Activated naive CD4-positive, alpha-beta T cell treated with anti-CD3 and anti-CD28 coated beads, Interleukin-2, amount 10 ng/mL, durations not matched to agents 7 days and 5 days (primary cell): ENCODE results near the gene EPG5.

Experiments used
- CTCF ChIA-PET: fragments of 350-600 bp; sonication (Branson Sonifier 250); formaldehyde crosslinking; loops from one replicate; lab custom pipeline; 2021; ENCODE audit warnings: antibody characterized with exemption; lab: Charles Lee
- DNase-seq: peaks from one replicate; pipeline ENCODE4 v3.0.0-alpha.2; 2020
- H3K27ac Mint-ChIP-seq: one replicate; pipeline ENCODE4 v1.8.0; 2021; ENCODE audit warnings: mild to moderate bottlenecking, moderate library complexity, mixed read lengths
- H3K27me3 Mint-ChIP-seq: one replicate; pipeline ENCODE4 v1.8.0; 2021; ENCODE audit warnings: mild to moderate bottlenecking, mixed read lengths
- H3K36me3 Mint-ChIP-seq: one replicate; pipeline ENCODE4 v1.8.0; 2021; ENCODE audit warnings: mixed read lengths
- H3K4me1 Mint-ChIP-seq: one replicate; pipeline ENCODE4 v1.8.0; 2021; ENCODE audit warnings: mixed read lengths
- H3K4me3 Mint-ChIP-seq: one replicate; pipeline ENCODE4 v1.8.0; 2021; ENCODE audit warnings: mild to moderate bottlenecking, moderate library complexity, mixed read lengths
- H3K9me3 Mint-ChIP-seq: one replicate; pipeline ENCODE4 v1.8.0; 2021; ENCODE audit warnings: mixed read lengths

Gene EPG5

DNA sequence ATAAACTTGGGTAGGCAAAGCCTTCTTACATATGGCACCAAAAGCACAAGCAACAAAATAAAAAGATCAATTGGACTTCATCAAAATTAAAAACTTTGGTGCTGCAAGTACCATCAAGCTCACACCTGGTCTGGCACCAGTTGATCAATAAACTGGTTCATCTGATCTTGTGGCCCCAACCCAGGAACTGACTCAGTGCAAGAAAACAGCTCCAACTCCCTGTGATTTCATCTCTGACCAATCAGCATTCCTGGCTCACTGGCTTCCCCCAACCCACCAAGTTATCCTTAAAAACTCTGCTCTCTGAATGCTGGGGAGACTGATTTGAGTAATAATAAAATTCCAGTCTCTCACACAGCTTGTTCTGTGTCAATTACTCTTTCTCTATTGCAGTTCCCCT, 8.4 kb downstream of the EPG5 start:
- Mint-ChIP-seq H3K4me3 (no peak overlapping the region), H3K9me3 (no peaks in the 10 kb centered on the region), H3K27me3 (no peaks in the 10 kb centered on the region), H3K4me1 (peaks cover 34% of the 10 kb centered on the region), H3K36me3 (peaks cover 40% of the 10 kb centered on the region), H3K27ac (no peak overlapping the region)
- CTCF ChIA-PET: no interaction called here
- DNase-seq: no peak

DNA sequence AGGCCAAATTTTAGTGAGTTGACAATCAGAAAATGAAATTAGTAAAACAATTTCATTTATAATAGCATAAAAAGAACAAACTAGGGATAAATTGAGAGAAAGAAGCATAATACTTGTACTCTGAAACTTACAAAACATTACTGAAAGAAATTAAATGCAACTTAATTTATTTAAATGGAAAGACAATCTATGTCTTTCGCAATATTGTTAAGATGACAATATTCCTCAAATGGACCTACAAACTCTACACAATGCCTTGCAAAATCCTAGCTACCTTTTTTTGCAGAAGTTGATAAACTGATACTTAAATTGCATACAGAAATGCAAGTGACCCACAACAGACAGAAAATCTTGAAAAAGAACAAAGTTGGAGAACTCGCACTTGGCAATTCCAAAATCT, 9.1 kb downstream of the EPG5 start:
- CTCF ChIA-PET: no interaction called here
- Mint-ChIP-seq H3K4me3 (no peak overlapping the region), H3K4me1 (peaks cover 27% of the 10 kb centered on the region), H3K27me3 (no peaks in the 10 kb centered on the region), H3K36me3 (peaks cover 41% of the 10 kb centered on the region), H3K9me3 (no peaks in the 10 kb centered on the region), H3K27ac (no peak overlapping the region)
- DNase-seq: no peak

DNA sequence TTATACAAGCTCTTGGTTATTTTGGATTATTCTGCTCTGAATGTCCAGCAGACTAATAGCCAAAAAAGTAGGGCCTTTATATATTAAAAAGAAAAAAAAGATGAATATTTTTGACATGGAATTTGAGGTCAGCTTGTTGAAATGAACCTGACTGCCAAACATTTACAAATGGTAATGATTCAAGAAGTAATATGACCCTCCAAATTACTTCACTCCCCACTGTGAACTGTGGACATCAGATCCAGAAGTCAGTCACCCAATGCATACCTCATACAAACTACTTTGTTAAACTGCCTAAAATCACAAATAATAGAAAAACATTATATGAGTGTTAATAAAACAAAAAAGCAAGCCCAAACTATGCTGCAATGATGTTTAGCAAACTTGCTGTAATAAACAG, 10.0 kb downstream of the EPG5 start:
- Mint-ChIP-seq H3K4me3 (no peak overlapping the region), H3K27me3 (no peaks in the 10 kb centered on the region), H3K9me3 (no peaks in the 10 kb centered on the region), H3K36me3 (peaks cover 39% of the 10 kb centered on the region), H3K27ac (no peak overlapping the region), H3K4me1 (peaks cover 18% of the 10 kb centered on the region)
- DNase-seq: no peak
- CTCF ChIA-PET: no interaction called here

GRCh38 chr18:45954070-45954934, 12.8 kb downstream of the EPG5 start:
- peaks cover 10% of the 10 kb centered on the region for H3K4me1 Mint-ChIP-seq
- DNase-seq: no peak
- no peaks in the 10 kb centered on the region for H3K9me3 Mint-ChIP-seq
- peaks cover 45% of the 10 kb centered on the region for H3K36me3 Mint-ChIP-seq
- no peaks in the 10 kb centered on the region for H3K27me3 Mint-ChIP-seq
- H3K4me3 Mint-ChIP-seq: no peak overlapping the region
- H3K27ac Mint-ChIP-seq: no peak overlapping the region
- CTCF ChIA-PET: no interaction called here

DNA sequence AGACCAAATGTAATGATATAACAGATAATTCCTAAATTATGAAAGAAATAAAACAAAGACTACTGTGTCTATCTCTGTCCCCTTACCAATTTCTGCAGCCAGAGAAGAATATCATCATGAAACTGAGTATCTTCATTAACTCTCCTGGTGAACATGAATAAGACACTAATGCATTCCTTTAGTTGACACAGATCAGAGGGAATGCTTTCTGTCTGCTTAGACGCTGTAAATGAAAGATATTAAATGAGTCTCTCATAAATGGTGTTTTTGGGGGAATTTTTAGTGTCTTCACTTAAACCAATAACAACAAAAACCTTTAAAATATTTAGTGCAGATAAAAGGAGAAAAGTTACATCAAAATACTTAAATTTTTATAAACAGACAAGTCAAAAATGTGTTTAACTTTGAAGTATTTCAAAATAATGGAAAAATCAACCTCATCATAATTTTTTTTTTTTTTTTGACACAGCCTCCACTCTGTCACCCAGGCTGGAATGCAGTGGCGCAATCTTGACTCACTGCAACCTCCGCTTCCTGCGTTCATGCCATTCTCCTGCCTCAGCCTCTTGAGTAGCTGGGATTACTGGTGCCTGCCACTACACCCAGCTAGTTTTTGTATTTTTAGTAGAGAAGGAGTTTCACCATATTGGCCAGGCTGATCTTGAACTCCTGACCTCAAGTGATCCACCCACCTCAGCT, 16.0 kb downstream of the EPG5 start:
- H3K36me3 Mint-ChIP-seq: peaks cover 66% of the 10 kb centered on the region
- no peaks in the 10 kb centered on the region for H3K9me3 Mint-ChIP-seq
- DNase-seq: no peak
- CTCF ChIA-PET: interaction anchor here (1.1 kb wide), 1 partner anchor 71 kb away, joined by 5 read pairs; no protein-coding TSS in a partner anchor
- no peak overlapping the region for H3K27ac Mint-ChIP-seq
- no peaks in the 10 kb centered on the region for H3K27me3 Mint-ChIP-seq
- no peaks in the 10 kb centered on the region for H3K4me1 Mint-ChIP-seq
- no peak overlapping the region for H3K4me3 Mint-ChIP-seq

DNA sequence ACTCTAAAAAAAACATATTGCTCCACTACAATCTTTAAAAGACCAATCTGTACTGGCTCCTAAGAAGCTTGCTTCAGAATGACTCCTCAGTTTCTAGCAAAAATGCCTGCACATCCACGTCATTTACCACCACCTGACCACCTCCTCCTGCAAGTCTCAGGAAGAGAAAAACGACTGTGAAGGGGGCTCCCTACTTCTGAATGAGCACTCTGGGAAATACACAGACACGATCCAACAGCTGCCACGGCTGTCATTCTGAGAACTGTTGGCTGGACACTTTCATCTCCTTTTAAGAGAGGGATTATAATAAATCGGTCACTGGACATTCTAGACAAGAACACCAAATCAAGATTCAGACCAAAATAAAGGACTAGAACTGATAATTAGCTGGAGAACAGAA, 21.5 kb downstream of the EPG5 start:
- no peak overlapping the region for H3K4me3 Mint-ChIP-seq
- no peak for DNase-seq
- H3K4me1 Mint-ChIP-seq: no peaks in the 10 kb centered on the region
- no peak overlapping the region for H3K27ac Mint-ChIP-seq
- H3K36me3 Mint-ChIP-seq: peaks cover 68% of the 10 kb centered on the region
- CTCF ChIA-PET: no interaction called here
- no peaks in the 10 kb centered on the region for H3K27me3 Mint-ChIP-seq
- H3K9me3 Mint-ChIP-seq: no peaks in the 10 kb centered on the region

- CTCF ChIA-PET: no interaction called here
- DNase-seq: no peak
- Mint-ChIP-seq H3K4me1 (peaks cover 5% of the 10 kb centered on the region), H3K36me3 (peaks cover 66% of the 10 kb centered on the region), H3K4me3 (no peak overlapping the region), H3K27ac (no peak overlapping the region), H3K9me3 (no peaks in the 10 kb centered on the region), H3K27me3 (no peaks in the 10 kb centered on the region)
Measured at GRCh38 chr18:45940724-45941123, 26.4 kb downstream of the EPG5 start.

DNA sequence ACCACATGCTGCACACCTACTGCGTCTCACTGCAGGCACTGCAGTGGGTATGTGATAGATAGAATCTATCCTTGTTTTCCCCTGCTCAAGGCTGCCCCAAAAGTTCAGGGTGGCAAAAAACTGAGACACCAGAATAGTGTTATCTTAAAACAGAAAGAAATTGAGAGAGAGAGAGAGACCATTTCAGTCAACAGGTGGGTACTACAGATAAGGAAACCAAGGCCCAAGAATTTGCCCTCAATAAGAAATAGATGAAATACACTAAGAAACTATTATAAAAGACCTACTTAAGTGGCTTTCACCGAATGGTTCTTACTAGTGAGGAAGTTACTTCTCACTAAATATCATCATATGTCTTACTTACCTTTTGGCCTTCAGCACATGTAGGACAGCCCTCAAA, 27.9 kb downstream of the EPG5 start:
- Mint-ChIP-seq H3K27ac (no peak overlapping the region), H3K36me3 (peaks cover 56% of the 10 kb centered on the region), H3K27me3 (no peaks in the 10 kb centered on the region), H3K9me3 (no peaks in the 10 kb centered on the region), H3K4me3 (no peak overlapping the region), H3K4me1 (peaks cover 5% of the 10 kb centered on the region)
- no peak for DNase-seq
- CTCF ChIA-PET: interaction anchor here (0.7 kb wide), 1 partner anchor 14 kb away, joined by 3 read pairs; no protein-coding TSS in a partner anchor

- H3K9me3 Mint-ChIP-seq: no peaks in the 10 kb centered on the region
- no peak overlapping the region for H3K27ac Mint-ChIP-seq
- no peak overlapping the region for H3K4me3 Mint-ChIP-seq
- H3K36me3 Mint-ChIP-seq: peaks cover 51% of the 10 kb centered on the region
- CTCF ChIA-PET: no interaction called here
- DNase-seq: no peak
- H3K4me1 Mint-ChIP-seq: peaks cover 5% of the 10 kb centered on the region
- H3K27me3 Mint-ChIP-seq: no peaks in the 10 kb centered on the region
Measured at GRCh38 chr18:45938488-45938935, 28.6 kb downstream of the EPG5 start.

- H3K27me3 Mint-ChIP-seq: no peaks in the 10 kb centered on the region
- CTCF ChIA-PET: no interaction called here
- no peak for DNase-seq
- H3K4me3 Mint-ChIP-seq: no peak overlapping the region
- no peak overlapping the region for H3K27ac Mint-ChIP-seq
- peaks cover 5% of the 10 kb centered on the region for H3K4me1 Mint-ChIP-seq
- H3K36me3 Mint-ChIP-seq: peaks cover 39% of the 10 kb centered on the region
- H3K9me3 Mint-ChIP-seq: no peaks in the 10 kb centered on the region
Measured at GRCh38 chr18:45935591-45936335, 31.4 kb downstream of the EPG5 start.

DNA sequence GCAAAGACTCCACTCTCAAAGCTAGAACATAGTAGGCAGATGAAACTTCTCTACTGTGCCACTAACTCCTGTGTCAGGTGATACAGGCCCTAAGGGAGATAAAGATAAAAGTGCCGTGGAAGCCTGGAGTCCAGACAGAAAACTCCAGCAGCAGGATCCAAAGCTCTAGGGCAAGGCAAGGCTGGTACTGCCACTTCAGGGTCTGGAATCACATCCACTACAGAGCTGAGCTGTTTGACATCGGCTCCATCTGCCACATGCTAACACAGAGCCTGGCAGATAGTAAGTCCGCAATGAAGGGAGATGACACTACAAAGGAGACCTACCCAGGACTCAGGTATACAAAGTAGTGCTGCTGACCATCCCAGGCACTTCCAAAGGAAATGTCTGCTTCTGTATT, 34.4 kb downstream of the EPG5 start:
- CTCF ChIA-PET: no interaction called here
- Mint-ChIP-seq H3K36me3 (peaks cover 30% of the 10 kb centered on the region), H3K4me3 (no peak overlapping the region), H3K27me3 (no peaks in the 10 kb centered on the region), H3K27ac (no peak overlapping the region), H3K9me3 (no peaks in the 10 kb centered on the region), H3K4me1 (no peaks in the 10 kb centered on the region)
- DNase-seq: no peak

GRCh38 chr18:45930963-45931362, 36.2 kb downstream of the EPG5 start:
- H3K9me3 Mint-ChIP-seq: no peaks in the 10 kb centered on the region
- no peak for DNase-seq
- peaks cover 33% of the 10 kb centered on the region for H3K36me3 Mint-ChIP-seq
- H3K4me1 Mint-ChIP-seq: no peaks in the 10 kb centered on the region
- CTCF ChIA-PET: interaction anchor here (1.4 kb wide), 1 partner anchor 143 kb away, joined by 3 read pairs; no protein-coding TSS in a partner anchor
- H3K27me3 Mint-ChIP-seq: no peaks in the 10 kb centered on the region
- no peak overlapping the region for H3K4me3 Mint-ChIP-seq
- H3K27ac Mint-ChIP-seq: no peak overlapping the region

- H3K4me3 Mint-ChIP-seq: no peak overlapping the region
- no peaks in the 10 kb centered on the region for H3K27me3 Mint-ChIP-seq
- H3K27ac Mint-ChIP-seq: no peak overlapping the region
- CTCF ChIA-PET: interaction anchor here (5.2 kb wide), 1 partner anchor 147 kb away, joined by 36 read pairs; no protein-coding TSS in a partner anchor
- H3K9me3 Mint-ChIP-seq: no peaks in the 10 kb centered on the region
- no peak for DNase-seq
- peaks cover 44% of the 10 kb centered on the region for H3K36me3 Mint-ChIP-seq
- H3K4me1 Mint-ChIP-seq: no peaks in the 10 kb centered on the region
Measured at GRCh38 chr18:45926691-45927090, 40.4 kb downstream of the EPG5 start.

DNA sequence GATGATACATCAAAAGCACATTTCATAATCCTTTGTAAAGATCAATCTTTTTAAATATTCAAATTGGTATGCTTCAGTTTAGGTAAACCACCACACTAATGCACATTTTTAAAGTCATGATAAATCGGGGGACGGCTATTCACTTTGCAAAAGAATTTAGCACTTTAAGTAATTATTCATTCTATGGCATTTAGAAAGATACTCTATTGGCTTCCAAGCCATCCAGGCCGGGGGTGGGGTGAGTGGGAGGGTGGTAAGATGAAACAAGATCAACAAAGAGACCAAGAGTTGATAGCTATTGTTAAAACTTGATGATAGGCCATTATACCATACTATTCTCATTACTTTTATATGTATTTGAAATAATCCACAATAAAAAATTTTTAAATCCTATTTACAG, 41.0 kb downstream of the EPG5 start:
- H3K27me3 Mint-ChIP-seq: no peaks in the 10 kb centered on the region
- H3K4me1 Mint-ChIP-seq: peaks cover under 1% of the 10 kb centered on the region
- CTCF ChIA-PET: interaction anchor here (0.6 to 5.2 kb wide), 2 partner anchors 38 to 148 kb away, joined by 3 to 36 read pairs; no protein-coding TSS in a partner anchor
- peaks cover 48% of the 10 kb centered on the region for H3K36me3 Mint-ChIP-seq
- no peaks in the 10 kb centered on the region for H3K9me3 Mint-ChIP-seq
- no peak for DNase-seq
- H3K4me3 Mint-ChIP-seq: no peak overlapping the region
- H3K27ac Mint-ChIP-seq: no peak overlapping the region
